Measurements from ENCODE around the gene FAM114A1. TPM values are rescaled to one million over a fixed set of nuclear protein-coding genes. Genes with fewer than 3 reads are reported as not detected.
"Not testable (repeated sequence)": the region's sequence is repeated elsewhere in the genome, so short reads cannot be mapped to it uniquely, and the experiment has no call there.

FAM114A1 gene
- total RNA-seq, 2 donors from 2014 or later, result 0.35 to 1.5 TPM

- no peaks in the 10 kb centered on the region for H3K36me3 Mint-ChIP-seq (ENCODE audit: low read depth)
- no peak for ATAC-seq (replicated peaks)
- no peak overlapping the region for H3K27ac Mint-ChIP-seq
Measured at GRCh38 chr4:38925492-38926413, 58.1 kb downstream of the FAM114A1 start.

GRCh38 chr4:38926896-38927295, 59.3 kb downstream of the FAM114A1 start:
- no peak overlapping the region for H3K4me3 Mint-ChIP-seq
- H3K9me3 Mint-ChIP-seq, result no peaks in the 10 kb centered on the region
- no peaks in the 10 kb centered on the region for H3K27me3 Mint-ChIP-seq
- no peak for ATAC-seq (replicated peaks)
- H3K4me1 Mint-ChIP-seq, result peaks cover 8% of the 10 kb centered on the region
- H3K27ac Mint-ChIP-seq, result no peak overlapping the region
- no peaks in the 10 kb centered on the region for H3K36me3 Mint-ChIP-seq (ENCODE audit: low read depth)

More at GRCh38 chr4:38925492-38926413, 58.1 kb downstream of the FAM114A1 start:
- no peaks in the 10 kb centered on the region for H3K27me3 Mint-ChIP-seq
- peaks cover 5% of the 10 kb centered on the region for H3K4me1 Mint-ChIP-seq
- H3K9me3 Mint-ChIP-seq, result no peaks in the 10 kb centered on the region
- no peak overlapping the region for H3K4me3 Mint-ChIP-seq

DNA sequence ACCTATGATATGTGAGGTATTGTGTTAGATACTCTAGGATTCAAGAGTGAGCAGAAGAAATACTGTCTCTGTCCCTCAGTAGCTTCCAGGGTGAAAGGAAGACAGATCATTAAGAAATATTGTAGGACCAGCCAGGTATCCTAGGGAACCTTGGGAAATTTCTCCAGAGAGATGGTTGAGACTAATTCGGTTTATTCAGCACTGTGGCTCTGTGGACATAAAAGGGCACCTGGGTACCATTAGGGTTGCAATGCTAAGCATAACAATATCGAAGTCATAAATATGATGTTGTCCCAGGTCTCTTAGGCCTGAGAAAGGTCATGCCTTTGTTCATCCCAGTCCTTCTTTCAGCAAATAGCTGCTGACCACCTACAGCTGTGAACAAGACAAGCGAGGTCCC, 61.0 kb downstream of the FAM114A1 start:
- Mint-ChIP-seq H3K4me1 (peaks cover 3% of the 10 kb centered on the region), H3K36me3 (ENCODE audit: low read depth) (no peaks in the 10 kb centered on the region), H3K27ac (no peak overlapping the region), H3K9me3 (no peaks in the 10 kb centered on the region), H3K4me3 (no peak overlapping the region), H3K27me3 (no peaks in the 10 kb centered on the region)
- no peak for ATAC-seq (replicated peaks)

DNA sequence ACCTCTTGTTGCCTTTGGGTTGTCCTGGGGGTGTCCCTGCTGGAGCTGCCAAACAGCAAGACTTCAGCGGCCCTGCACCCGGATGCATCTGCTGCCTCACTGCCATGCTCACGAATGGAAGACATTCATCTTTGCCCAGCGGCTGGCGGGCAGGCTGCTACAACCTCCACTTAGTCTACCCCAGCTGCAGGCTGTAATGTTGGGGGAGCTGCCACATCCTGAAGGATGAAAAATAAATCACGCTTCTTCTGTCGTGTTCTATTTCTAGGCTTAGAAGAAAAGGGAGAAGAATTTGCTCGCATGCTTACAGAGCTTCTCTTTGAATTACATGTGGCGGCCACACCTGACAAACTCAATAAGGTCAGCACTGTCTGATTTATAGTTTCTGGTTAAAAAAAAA, 61.4 kb downstream of the FAM114A1 start:
- Mint-ChIP-seq H3K27me3 (no peaks in the 10 kb centered on the region), H3K27ac (no peak overlapping the region), H3K4me3 (no peak overlapping the region), H3K9me3 (no peaks in the 10 kb centered on the region), H3K4me1 (peaks cover 3% of the 10 kb centered on the region), H3K36me3 (ENCODE audit: low read depth) (no peaks in the 10 kb centered on the region)
- ATAC-seq (replicated peaks), result no peak

DNA sequence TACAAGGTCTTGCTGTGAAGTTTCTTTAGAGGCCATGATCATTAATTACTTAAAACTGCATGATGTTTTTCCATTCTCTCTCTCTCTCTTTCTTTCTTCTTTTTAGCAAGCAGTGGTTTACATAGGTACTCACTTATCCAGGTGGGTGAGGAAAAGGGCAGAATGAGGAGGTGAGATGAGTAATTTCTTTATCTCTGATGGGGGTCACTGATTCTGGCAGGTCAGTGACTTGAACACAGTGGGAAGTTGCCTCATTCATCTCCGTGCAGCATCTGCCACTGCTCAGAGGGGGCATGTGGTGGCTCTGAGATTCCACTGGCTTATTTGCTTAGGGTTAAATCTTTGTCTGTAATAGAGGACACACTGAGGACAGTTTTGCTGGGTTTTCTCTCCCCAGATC, 62.6 kb downstream of the FAM114A1 start:
- peaks cover 3% of the 10 kb centered on the region for H3K4me1 Mint-ChIP-seq
- H3K9me3 Mint-ChIP-seq, result no peaks in the 10 kb centered on the region
- no peaks in the 10 kb centered on the region for H3K27me3 Mint-ChIP-seq
- H3K36me3 Mint-ChIP-seq (ENCODE audit: low read depth), result no peaks in the 10 kb centered on the region
- ATAC-seq (replicated peaks), result peak; percentile 56
- H3K4me3 Mint-ChIP-seq, result no peak overlapping the region
- H3K27ac Mint-ChIP-seq, result no peak overlapping the region

DNA sequence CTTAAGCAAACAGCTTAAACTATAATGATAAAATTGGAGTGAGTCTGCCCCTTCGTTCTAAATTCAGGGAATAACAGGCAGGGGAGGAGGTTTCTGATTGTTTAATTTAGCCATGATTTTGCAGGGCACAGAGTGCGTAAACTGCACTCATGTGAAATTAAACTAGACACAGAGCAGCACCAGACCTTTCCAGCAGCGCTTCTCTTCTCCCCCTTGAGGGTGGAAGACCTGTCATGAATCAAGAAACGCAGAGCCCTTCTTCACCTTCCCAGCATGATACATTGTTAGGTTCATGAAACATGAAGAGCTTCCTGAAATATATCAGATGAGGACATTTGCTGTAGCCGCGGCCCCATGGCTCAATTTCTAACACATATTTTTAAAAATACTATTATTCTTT, 63.1 kb downstream of the FAM114A1 start:
- no peaks in the 10 kb centered on the region for H3K36me3 Mint-ChIP-seq (ENCODE audit: low read depth)
- no peak overlapping the region for H3K4me3 Mint-ChIP-seq
- no peak for ATAC-seq (replicated peaks)
- peaks cover 3% of the 10 kb centered on the region for H3K4me1 Mint-ChIP-seq
- no peaks in the 10 kb centered on the region for H3K9me3 Mint-ChIP-seq
- no peaks in the 10 kb centered on the region for H3K27me3 Mint-ChIP-seq
- H3K27ac Mint-ChIP-seq, result no peak overlapping the region

DNA sequence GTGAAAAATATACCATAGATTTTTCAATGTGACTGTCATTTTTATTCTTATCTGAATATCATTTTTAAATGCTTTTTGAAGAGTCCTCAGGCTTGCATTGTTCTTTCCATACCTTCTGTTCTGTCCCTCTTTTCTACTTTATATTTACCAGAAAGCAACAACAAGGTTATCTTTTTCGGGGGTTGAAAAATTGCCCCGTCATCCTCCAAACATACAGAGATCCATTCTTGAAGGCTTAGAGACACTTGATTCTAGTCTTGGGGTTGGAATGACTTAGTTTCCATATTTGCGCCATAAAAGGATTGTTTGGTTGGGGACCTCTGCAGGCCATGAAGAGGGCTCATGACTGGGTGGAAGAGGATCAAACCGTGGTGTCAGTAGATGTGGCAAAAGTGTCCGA, 63.5 kb downstream of the FAM114A1 start:
- no peaks in the 10 kb centered on the region for H3K9me3 Mint-ChIP-seq
- no peaks in the 10 kb centered on the region for H3K36me3 Mint-ChIP-seq (ENCODE audit: low read depth)
- no peak overlapping the region for H3K4me3 Mint-ChIP-seq

DNA sequence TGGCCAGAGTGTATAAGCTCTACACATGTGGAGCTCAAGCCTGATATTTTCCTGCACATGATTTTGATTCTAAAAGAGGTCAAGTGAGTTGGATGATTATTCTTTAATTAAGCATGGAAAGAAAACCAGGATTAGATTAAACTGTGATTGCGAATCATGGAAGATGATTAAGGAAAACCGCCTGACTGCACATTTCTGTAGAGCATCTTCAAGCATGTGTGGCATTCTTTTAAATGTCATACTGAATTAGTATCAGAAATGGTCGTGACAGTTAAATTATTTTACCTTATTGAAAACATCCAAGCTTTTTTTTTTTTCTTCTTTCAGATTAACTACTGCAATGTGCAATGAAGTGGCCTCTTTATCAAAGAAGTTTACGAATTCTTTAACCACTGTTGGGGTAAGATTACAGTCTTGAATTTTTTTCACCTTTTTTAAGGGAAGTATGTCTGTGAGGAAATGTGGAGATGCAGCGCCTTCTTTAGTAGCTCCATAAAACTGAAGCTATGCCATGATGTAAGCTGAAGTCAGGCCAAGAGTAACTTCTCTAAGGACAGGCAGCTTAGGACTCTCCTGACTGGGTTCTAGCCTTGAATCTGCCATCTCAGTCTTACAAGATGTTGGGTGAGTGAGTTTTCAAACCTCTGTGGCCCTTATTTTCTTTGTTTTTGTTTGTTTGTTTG, 67.9 kb downstream of the FAM114A1 start:
- peaks cover 9% of the 10 kb centered on the region for H3K4me1 Mint-ChIP-seq
- H3K4me3 Mint-ChIP-seq, result no peak overlapping the region
- no peak overlapping the region for H3K27ac Mint-ChIP-seq
- no peaks in the 10 kb centered on the region for H3K36me3 Mint-ChIP-seq (ENCODE audit: low read depth)
- ATAC-seq (replicated peaks), result no peak
- no peaks in the 10 kb centered on the region for H3K9me3 Mint-ChIP-seq
- H3K27me3 Mint-ChIP-seq, result no peaks in the 10 kb centered on the region

More for the DNA sequence above, 63.5 kb downstream of the FAM114A1 start:
- H3K27ac Mint-ChIP-seq, result no peak overlapping the region
- H3K27me3 Mint-ChIP-seq, result no peaks in the 10 kb centered on the region
- H3K4me1 Mint-ChIP-seq, result peaks cover 3% of the 10 kb centered on the region
- no peak for ATAC-seq (replicated peaks)

GRCh38 chr4:38939165-38939564, 71.6 kb downstream of the FAM114A1 start:
- Mint-ChIP-seq H3K27me3 (no peaks in the 10 kb centered on the region), H3K4me3 (peak overlapping the region; percentile 5), H3K27ac (peak overlapping the region; percentile 25)

GRCh38 chr4:38940476-38940875, 72.9 kb downstream of the FAM114A1 start:
- H3K9me3 Mint-ChIP-seq, result no peaks in the 10 kb centered on the region
- H3K27me3 Mint-ChIP-seq, result no peaks in the 10 kb centered on the region
- H3K4me3 Mint-ChIP-seq, result peak overlapping the region; percentile 35
- H3K36me3 Mint-ChIP-seq (ENCODE audit: low read depth), result no peaks in the 10 kb centered on the region
- ATAC-seq (replicated peaks), result peak; percentile 62
- H3K27ac Mint-ChIP-seq, result peak overlapping the region; percentile 57
- peaks cover 17% of the 10 kb centered on the region for H3K4me1 Mint-ChIP-seq

More at GRCh38 chr4:38939165-38939564, 71.6 kb downstream of the FAM114A1 start:
- Mint-ChIP-seq H3K36me3 (ENCODE audit: low read depth) (no peaks in the 10 kb centered on the region), H3K4me1 (peaks cover 17% of the 10 kb centered on the region), H3K9me3 (no peaks in the 10 kb centered on the region)
- ATAC-seq (replicated peaks), result peak; percentile 93

- not testable (repeated sequence) for H3K36me3 Mint-ChIP-seq (ENCODE audit: low read depth)
- Mint-ChIP-seq H3K4me3 (peak overlapping the region; percentile 35), H3K4me1 (peaks cover 17% of the 10 kb centered on the region)
Measured at GRCh38 chr4:38941906-38942305, 74.3 kb downstream of the FAM114A1 start.

DNA sequence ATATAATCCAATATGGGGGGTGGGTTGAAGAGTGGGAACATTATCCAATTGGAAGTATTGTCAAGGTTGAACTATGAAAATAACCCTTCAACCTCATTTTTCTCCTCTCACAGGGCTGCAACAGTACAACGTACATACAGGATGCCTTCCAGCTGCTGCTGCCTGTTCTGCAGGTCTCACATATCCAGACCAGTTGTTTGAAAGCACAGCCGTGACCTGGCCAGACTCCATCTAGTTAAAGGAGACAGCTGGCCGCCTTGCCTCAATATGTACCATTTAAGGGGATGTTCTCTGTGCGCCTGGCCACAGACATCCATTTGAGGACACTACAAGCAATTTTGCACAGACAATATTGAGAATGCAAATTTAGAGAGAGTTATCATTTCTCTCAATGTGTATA, 75.7 kb downstream of the FAM114A1 start:
- ATAC-seq (replicated peaks), result no peak
- Mint-ChIP-seq H3K36me3 (ENCODE audit: low read depth) (no peaks in the 10 kb centered on the region), H3K27me3 (no peaks in the 10 kb centered on the region), H3K27ac (no peak overlapping the region), H3K4me1 (peaks cover 17% of the 10 kb centered on the region), H3K9me3 (no peaks in the 10 kb centered on the region), H3K4me3 (no peak overlapping the region)

More at GRCh38 chr4:38941906-38942305, 74.3 kb downstream of the FAM114A1 start:
- H3K27ac Mint-ChIP-seq; ATAC-seq (replicated peaks); H3K9me3 Mint-ChIP-seq; H3K27me3 Mint-ChIP-seq: not testable (repeated sequence)

DNA sequence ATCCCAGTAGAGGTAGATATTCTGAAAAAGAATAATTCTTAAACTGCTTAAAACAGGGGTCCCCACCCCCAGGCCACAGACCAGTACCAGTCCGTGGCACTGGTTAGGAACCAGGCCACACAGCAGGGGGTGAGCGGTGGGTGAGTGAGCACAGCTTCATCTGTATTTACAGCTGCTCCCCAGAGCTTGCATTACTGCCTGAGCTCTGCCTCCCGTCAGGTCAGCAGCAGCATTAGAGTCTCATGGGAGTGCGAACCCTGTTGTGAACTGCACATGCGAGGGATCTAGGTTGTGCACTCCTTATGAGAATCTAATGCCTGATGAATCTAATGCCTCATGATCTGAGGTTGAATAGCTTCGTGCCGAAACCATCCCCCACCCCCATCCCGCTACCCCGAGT, 76.8 kb downstream of the FAM114A1 start:
- H3K4me1 Mint-ChIP-seq, result peaks cover 21% of the 10 kb centered on the region
- no peak for ATAC-seq (replicated peaks)
- H3K27ac Mint-ChIP-seq, result no peak overlapping the region
- H3K36me3 Mint-ChIP-seq (ENCODE audit: low read depth), result no peaks in the 10 kb centered on the region
- H3K4me3 Mint-ChIP-seq, result no peak overlapping the region
- H3K9me3 Mint-ChIP-seq, result no peaks in the 10 kb centered on the region
- no peaks in the 10 kb centered on the region for H3K27me3 Mint-ChIP-seq

- no peak for ATAC-seq (replicated peaks)
- no peaks in the 10 kb centered on the region for H3K36me3 Mint-ChIP-seq (ENCODE audit: low read depth)
- H3K27me3 Mint-ChIP-seq, result no peaks in the 10 kb centered on the region
- peaks cover 26% of the 10 kb centered on the region for H3K4me1 Mint-ChIP-seq
- H3K4me3 Mint-ChIP-seq, result no peak overlapping the region
- H3K9me3 Mint-ChIP-seq, result no peaks in the 10 kb centered on the region
- no peak overlapping the region for H3K27ac Mint-ChIP-seq
Measured at GRCh38 chr4:38946919-38947318, 79.3 kb downstream of the FAM114A1 start.

GRCh38 chr4:38948551-38948950, 80.9 kb downstream of the FAM114A1 start:
- Mint-ChIP-seq H3K4me3 (peak overlapping the region; percentile 56), H3K9me3 (no peaks in the 10 kb centered on the region), H3K27ac (peak overlapping the region; percentile 87), H3K27me3 (peaks cover 1% of the 10 kb centered on the region), H3K36me3 (ENCODE audit: low read depth) (no peaks in the 10 kb centered on the region), H3K4me1 (peaks cover 21% of the 10 kb centered on the region)
- no peak for ATAC-seq (replicated peaks)
